Activated naive CD4-positive, alpha-beta T cell (primary cell): ENCODE results near the gene THEMIS.
A peak's percentile ranks its signal among the peaks of the same experiment; 100 is the strongest.

ENCODE experiments used
- DNase-seq, 4 experiments: peaks; one replicate each; lab custom pipeline; 2025; lab: John Stamatoyannopoulos, UW

The THEMIS gene

DNA sequence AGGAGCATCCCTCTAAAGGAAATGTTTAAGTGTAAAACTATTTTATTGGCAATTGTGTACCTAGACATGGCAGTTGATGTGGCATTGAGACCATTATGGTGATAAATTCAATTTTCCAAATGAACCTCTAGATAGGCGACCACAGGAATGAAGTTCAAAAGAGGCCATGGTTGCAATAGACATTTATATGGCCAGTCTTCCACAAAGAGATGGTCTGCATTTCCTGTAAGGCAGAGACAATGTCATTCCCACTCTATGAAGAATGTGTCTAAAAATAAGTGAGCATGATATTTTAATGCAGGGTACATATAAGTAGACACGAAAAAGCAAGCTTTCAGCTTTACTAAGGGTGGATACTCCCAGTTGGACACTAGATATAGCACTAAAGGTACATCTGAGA, 40.9 kb downstream of the THEMIS start:
- no peak for DNase-seq

DNA sequence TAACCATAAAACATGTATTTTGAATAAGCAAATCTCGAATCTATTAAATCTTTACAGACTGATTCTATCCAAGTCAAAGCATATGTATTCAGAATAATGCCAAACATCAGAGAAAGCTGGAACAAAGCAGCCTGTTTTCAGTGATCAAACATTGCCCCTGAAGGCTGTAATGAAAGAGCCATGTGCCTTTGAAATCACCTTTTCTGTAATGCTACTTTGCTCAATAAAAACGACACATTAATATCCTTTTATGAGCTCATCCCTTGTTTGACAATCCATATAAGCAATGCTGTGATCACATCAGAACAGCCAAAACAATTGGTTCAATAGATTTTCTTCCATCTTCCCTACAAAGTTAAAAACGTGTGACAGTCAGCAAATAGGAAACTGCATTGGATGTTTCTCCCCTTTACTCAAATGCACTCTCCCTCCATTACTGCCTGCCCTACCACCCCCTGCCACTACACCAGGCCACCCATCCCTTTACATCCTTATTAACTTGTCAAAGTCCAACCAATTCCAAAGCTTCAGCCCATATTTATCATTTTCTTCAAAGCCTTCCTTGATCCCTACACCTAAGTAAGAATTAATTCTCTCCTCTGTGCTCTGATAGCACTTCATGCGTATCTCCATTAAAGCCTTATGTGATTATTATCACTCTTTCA, 42.0 kb downstream of the THEMIS start:
- DNase-seq: no peak

DNA sequence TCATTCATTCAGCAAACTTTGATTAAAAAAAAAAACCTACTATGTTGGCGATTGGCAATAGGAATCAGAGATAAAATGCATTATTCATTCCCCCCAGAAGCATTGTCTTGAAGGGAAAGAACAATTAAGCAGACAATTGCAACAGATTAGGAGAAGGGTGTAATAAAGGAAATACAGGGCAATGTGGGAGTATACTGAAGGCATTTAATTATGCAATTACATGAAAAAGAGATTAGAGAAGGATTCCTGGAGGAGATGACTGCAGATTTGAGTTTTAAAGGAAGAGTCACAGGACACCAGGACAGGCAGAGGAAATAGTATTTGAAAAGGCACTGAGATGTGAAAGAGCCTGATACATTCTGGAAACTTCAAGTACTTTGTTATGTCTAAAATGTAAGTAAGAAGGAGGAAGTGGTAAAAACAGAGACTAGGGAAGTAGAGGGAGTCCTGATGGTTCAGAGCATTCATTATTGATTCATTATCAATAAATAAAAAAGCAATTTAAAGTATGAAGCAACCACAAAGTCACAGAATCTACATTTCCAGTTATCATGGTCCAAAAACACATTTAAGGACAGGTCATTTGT, 43.7 kb downstream of the THEMIS start:
- no peak for DNase-seq

DNA sequence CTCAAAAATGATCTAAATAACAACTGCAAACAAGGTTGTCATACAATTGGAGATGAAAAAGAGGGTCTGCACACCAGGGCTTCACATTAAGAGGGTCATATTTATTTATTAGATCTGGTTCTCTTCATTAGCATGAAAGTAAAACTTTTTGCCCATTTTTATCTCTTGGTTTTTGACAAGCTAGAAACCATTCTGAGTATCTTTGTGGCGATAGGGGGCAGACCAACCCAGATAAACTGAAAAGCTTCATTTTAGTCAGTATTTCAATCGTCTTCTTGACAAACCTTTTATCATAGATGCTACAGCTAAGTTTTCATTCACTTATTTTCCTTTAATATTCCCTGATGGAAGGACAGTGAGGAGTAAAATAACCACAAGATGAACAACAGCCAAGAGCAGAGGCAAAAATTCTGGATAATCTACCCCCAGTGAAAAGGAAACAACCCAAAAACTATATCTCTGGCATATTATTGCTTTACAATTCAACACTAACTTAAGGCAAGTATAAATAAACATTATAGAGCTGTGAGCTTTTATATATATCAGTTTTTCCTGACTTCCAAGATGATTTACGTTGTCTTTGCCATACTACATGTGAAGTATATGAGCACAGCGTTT, 45.2 kb downstream of the THEMIS start:
- DNase-seq: peak in 2 of 4 experiments; percentile 5 to 18

DNA sequence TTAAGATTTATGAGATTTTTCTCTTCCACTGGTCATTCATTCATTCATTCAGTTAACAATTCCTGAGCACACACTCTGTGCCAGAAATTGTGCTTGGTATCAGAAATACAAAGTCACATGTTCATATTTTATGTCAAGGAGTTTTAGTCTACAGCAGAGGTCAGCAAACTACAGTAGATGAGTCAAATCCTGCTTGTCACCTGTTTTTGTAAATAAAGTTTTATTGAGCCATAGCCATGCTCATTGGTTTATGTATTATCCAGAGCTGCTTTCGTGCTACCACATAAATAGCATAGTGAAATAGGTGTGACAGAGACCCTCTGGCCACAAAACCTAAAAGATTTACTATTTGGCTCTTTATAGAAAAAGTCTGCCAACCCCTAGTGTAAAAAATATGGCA, 46.8 kb downstream of the THEMIS start:
- no peak for DNase-seq

DNA sequence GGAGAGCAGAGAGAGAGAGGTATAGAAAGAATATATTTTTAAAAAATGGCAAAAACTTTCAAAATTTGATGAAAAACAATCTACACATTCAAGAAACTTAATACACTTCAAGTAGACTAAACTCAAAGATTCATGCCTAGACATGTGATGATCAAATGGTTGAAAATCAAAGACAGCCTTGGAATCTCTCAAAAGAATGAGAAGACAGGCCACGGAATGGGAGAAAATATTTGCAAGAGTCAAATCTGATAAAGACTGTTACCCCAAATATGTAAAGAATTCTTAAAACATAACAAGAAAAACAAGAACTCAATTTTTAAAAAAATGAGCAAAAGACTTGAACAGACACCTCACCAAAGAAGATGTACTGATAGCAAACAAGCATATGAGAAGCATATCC, 49.7 kb downstream of the THEMIS start:
- no peak for DNase-seq

DNA sequence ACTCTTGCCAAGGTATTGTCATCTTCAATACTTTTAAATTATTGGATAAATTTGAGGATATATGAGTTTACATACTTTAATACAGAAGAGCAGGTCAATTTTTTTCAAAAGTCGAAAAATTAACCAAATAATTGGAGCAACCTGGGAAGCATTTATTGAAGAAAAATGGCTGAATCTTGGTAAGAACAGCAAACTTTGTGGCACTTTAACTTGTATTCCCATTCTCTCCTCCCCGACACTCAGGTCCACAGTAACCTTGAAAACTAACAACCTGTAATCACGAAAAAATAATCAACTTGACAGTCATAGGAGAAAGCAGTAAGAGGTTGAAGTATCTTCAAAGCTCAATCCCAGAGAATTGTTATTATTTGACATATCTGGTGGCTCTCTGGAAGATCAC, 55.6 kb downstream of the THEMIS start:
- DNase-seq: no peak

DNA sequence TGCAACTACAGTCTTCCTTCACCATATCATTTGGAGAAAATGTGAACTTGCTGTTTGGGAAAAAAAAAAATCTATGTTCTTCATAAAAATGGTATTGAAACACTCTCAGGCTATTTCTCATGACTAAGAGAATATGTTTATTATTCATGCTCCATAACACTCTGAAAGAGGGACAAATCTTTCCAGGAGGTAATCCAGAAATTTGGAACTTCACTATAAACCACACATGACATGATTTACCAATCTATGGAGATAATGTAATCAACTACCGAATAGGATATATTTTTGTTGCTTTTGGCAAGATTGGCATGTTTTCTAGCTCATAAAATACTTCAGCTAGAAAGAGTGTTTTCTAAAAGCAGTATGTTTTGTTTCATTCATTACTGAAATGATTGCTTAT, 56.3 kb downstream of the THEMIS start:
- no peak for DNase-seq

DNA sequence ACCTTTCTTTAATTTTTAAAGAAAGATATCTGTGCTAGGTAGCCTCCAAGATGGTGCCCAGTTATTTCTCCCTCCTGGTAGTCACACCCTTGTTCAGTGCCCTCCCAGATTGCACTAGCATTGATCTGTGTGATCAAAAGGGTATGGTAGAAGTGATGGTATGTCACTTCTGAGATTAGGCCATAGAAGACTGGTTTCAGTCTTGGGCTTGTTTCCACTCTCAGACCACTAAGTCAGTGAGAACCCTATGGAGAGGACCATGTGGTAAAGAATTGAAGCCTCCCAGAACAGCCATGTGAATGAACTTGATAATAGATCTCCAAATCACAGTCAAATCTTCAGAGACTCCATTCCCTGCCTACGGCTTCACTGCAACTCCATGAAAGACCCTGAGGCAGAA, 57.3 kb downstream of the THEMIS start:
- no peak for DNase-seq

DNA sequence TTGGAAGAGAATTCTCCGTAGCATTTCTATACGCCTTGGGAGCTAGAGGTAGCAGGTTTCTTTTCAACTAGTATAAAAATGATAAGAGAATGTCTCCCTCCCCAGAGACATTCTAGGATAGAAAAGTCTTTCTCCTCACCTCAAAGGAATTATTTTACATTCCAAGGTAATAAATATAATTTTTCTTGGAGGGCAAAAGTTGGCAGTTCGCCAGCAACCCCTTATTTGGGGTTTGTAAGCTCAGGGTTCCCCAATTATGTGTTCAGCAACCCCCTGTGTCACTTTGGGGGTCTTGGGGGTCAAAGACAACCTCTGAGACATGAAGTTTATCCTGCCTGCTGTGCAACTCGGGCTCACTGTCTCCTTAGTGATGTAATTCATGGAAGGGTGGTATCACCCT, 58.3 kb downstream of the THEMIS start:
- no peak for DNase-seq

DNA sequence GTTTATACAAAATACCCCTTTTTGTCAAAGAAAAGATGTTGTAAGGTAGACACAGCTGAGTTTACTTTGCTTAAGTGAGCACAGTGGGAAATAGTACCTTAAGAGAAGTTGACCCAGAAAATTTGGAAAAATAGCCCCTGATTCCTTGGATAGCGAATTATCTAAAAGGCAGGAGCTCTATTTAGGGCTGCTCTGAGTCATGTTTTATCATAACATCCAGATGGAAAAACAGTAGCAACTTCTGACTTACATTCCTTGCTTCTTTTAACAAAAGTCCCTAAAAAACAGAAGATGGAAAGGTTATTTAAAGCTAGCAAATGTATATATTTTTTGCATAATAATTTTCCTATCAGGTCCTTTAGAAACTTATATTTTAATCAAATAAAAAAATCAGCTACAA, 59.0 kb downstream of the THEMIS start:
- DNase-seq: no peak

DNA sequence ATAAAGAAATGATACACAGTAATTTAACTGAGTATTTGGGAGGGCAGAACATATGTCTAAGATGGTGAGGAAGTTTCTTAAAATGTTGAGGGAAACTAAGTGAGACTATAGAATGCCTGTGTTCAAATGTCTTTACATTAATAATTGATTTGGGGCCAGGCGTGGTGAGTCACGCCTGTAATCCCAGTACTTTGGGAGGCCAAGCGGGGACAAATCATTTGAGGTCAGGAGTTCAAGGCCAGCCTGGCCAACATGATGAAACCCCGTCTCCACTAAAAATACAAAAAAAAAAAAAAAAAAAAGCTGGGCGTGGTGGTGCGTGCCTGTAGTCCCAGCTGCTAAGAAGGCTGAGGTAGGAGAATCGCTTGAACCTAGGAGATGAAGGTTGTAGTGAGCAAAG, 66.7 kb downstream of the THEMIS start:
- no peak for DNase-seq

DNA sequence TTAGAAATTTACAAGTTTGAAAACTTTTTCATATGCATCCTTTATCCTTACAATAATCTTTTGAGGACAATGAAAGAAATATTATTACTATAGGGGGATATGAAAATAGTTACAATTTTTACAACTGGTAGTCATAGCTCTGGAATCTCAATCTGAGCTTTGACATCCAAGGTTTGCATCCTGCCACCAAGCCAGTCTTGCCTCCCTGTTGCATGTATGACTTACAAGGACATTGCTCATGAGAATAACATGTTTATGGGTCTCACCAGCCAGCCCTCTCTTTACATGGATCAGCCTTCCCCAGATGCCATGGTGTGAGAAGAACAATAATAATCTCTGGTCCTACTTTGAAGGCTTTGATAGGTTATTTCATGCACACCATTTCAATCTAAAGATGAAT, 67.5 kb downstream of the THEMIS start:
- no peak for DNase-seq

DNA sequence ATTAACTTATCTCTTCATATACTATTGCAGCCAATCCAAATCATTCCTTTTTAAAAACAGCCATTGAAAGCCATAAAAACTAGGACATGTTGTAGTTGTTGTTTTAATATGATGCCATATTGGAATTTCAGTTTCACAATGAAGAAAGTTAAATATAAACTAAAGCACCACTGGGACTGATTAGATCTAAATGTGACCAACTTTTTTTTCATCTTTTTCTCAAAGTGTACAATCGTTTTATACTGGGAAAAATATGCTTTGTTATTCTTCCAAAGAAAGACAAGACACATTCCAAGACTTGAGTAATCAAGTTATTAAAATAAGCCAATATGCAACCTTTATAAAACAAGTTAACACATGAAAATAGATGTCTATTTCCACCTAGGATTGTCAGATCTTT, 68.5 kb downstream of the THEMIS start:
- DNase-seq: no peak

DNA sequence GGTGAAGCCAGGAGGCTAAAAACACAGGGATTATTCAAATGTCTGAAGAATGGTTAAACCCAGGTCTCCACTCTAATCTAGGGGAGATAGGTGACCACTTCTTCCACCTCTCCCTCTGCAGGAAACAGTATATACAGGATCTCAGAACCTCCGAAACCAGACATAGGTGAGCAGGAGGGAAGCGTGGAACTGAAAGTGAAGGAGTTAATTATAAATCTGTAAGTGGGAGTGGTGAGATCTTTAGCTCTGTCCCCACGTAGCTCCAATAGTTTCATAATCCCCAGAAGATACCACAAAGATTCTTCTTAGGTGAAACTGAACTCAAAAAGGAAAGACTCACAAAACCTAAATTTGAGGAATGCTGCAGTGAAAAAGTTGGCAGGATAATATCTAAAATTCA, 76.8 kb downstream of the THEMIS start:
- no peak for DNase-seq

DNA sequence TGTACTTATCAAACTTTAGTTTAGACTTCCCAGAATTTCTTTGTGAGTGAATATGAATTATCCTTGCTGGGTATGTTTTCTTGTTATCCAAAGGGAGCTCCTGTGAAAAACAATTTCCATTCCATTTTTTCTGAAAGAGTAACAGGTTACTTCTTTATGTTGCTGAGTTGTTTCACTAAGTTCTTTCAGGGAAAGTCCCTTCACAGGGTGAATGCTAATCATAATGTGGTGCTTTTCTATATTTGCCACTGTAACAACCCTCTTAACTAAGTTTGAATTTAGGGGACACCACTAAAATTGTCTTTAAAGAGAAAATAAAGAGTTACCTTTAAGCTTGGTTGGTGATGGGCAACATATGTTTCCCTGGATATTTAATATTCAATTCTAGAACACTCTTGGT, 79.4 kb downstream of the THEMIS start:
- no peak for DNase-seq

DNA sequence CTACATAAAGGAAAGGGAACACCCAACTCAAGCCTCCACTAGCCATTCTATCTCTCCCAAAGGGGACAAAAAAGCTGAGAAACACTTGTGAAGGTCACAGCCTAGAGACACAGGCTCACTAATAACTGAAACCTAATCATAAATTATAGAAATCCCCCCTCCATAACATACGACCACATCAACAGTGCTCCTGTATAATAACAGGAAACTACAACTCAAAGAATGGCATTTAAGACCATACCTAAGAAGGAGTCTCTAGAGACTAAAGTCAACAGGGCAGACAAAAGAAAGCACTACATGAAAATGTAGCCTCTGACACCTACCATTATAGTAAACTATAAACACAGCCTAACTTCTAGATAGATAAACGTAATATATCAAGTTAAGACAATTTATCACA, 82.7 kb downstream of the THEMIS start:
- DNase-seq: no peak

DNA sequence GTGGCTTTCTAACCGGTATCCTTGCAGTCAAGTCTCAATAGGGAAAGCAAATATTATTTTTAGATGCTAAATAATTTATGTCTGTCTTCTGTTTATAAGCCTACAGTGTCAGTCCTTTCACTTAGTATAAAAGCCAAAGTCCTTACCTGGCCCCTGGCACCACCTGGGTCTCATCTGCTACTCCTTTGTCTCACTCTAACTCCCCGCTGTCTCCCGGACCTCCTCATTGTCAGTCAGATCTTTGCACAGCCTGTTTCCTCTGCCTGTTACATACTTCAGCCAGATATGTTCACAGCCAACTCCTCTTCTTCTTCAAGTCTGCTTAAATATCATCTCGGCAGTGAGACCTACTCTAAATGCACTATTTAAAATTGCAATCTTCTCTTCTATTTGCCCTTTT, 84.2 kb downstream of the THEMIS start:
- DNase-seq: no peak

DNA sequence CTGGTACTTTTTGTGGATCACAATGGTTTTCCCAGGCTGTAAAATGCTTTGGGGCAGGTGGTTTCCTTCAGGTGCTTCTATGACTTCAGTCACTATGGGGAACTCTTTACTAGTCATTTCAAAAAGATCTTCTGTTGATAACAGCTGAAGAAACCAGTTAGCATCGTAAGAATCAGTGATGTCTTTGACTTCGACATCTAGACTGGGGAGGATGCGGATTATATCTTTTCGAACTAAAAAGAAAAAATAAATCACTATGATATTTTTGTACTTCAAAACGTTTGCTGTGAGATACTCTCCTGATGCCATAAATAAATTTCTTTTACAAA, 87.2 kb downstream of the THEMIS start:
- no peak for DNase-seq

DNA sequence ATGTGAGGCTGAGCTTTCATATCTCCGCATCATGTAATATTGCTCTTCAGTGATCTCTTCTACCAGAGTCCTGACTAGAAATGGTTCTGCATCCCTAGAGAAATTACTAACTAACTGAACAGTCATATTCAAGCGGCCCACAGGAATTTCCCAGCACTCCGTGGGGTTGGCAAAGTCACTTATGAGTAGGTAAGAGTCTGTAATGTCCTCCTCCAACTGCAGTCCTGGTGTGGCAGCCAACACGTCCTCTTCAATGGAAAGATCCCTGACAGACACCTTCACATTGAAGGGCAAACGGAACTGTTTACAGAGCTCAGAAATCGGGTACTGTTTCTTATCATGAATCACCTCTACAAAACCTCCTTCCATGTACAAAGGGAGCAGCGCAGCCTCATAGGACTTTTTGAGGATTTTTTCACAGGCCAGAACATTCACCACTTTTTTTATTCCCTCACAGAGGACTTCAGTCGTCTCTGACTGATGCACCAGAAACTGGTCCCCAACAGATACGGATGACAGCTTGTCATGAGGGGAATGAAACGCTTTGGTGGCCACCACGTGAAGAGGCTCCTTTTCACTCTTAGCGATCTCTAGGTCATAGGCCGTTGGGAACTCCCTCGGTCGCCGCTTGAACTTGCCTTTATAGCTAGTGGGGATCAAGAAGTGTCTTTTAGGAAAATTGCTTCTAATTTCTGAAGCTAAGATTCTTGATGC, 87.7 kb downstream of the THEMIS start:
- no peak for DNase-seq

DNA sequence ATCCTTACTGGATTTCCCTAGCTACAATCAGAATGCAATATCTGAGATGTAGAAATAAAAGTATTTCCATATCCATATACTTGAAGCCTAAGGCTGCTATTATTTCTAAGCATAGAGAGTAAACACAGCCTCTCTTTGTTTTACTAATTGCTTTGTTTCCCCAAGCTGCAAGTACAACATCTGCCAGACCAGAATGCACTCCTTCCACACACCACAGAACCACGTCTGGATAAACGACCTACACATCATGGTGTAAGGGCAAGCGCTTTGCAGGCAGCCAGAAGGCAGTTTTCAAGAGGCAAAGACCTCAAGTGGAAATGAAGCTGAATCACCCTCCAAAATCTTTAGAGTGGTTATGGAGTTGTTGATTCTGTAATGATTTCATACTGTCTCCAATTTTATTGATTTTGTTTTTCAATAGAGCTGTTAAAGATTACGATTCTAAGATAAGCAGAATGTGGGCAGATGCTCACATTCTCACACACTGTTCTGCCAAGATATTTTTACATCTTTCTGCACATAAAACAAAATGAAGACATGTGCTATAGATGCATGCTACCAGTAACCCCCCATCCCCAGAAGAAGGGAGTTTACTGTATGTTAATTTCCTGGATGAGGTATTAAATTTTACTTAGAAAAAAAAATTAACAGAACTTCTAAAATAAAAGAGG, 88.8 kb downstream of the THEMIS start:
- DNase-seq: no peak

DNA sequence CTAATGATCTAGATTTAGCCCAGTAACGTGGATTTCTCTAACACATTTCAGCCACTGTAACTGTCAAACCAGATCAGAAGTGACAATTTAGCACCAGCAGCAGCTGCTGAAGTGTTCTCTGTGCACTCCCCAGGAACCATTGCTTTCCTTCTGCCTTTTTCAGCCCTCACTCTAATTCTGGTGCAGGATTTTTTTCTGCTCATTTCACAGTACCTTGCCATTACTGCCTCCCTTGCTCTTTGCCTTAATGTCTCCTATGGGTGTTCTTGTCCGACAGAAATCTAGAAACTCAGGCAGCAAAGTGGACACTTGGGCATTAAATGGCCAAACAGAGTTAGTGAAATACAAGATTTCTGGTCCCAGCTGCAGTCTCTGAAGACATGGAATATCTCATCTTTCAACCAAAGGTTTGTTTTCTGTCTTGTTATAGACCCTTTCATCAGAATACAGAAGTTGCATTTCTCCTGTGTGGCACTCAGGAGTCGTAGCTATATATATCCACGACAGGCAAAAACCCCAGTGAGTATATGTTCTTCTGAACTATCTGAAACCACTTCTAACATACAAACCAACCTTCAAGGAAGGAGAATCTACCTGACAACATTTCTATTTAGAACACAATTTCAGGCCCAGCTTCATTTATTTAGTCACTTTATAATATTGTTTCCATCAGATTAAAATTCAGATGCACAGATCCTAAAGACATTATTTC, 92.9 kb downstream of the THEMIS start:
- no peak for DNase-seq
